GM18868 (cell line): ENCODE results near the gene BPIFB2.

Experiments
- ATAC-seq: cut with Tn5 transposase; IDR thresholded peaks from one replicate; pipeline ENCODE4 v1.9.1; 2021; ENCODE audit warnings: mild to moderate bottlenecking, moderate library complexity; ENCODE audit not compliant: unreplicated experiment

The BPIFB2 gene

DNA sequence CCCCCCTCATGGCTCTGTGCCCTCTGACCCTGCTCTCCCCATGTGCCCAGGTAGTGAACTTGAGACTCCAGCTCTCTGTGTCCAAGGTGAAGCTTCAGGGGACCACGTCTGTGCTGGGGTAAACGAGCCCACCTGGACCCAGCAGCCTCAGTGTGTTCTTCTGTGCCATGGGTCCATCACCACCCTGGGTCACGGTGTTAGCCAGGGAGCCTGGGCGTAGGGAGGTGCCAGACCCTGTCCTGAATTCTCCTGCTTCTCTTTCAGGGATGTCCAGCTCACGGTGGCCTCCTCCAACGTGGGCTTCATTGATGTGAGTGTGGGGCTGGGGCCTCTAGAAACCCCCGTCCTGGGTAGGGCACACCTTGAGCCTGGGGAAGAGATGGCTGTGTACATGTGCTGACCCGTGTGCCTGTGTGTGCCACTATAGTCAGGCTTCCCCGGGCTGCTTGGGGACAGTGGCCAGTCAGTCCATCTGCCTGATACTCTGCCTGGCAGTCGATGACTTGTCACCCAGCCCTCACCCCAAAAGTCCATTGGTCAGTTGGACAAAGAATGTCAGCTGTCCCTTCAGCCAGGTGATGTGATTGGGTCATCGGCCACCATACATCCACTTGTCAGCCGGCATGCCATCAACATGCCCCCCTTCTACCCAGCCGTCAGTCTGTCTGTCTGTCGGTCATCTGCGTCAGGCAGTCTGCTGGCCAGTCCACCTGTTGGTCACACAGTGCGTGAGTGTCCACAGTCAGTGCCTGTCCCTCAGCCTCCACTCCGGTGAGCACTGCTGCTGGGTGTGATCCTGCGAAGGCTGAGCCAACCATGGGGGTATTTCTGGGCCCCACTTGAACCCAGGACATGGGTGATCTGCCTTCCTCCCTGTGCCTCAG, 13.0 kb downstream of the BPIFB2 start:
- ATAC-seq, result no peak

DNA sequence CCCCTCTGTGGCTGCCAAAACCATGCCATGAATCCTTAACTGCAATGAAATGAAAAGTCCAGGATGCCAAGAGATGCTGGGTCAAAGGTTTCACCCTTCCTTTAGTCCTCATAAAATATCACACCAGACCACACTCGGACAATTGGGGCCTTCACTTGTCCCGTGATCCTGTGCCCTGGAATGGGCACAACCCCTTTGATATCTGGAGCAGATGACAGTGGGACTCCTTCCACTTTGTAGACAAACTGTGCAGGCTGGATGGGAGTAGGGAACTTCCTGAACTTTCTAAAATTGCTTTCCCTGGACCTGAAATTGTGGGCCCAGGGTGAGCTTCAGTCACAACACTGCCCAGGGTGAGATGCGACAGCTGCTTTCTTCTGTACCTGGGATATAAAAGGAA, 14.4 kb downstream of the BPIFB2 start:
- ATAC-seq, result no peak

DNA sequence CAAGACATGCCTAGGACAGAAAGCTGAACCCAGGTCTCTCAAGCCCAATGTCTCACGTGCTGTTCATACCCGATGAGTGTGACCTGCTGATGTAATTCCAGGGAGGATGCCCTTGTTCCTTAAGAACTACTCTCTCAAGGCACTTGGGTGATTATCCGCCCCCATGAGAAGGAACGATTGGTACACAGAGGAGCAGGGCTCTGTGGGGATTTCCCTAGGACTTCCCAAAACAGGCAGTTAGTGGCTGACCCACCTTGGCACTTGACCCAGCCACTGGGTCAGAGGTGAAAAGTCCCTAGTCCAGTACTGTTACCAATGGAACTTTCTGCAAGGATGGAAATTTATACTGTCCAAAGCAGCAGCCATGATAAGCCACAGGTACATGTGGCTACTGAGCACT, 14.8 kb downstream of the BPIFB2 start:
- no peak for ATAC-seq

DNA sequence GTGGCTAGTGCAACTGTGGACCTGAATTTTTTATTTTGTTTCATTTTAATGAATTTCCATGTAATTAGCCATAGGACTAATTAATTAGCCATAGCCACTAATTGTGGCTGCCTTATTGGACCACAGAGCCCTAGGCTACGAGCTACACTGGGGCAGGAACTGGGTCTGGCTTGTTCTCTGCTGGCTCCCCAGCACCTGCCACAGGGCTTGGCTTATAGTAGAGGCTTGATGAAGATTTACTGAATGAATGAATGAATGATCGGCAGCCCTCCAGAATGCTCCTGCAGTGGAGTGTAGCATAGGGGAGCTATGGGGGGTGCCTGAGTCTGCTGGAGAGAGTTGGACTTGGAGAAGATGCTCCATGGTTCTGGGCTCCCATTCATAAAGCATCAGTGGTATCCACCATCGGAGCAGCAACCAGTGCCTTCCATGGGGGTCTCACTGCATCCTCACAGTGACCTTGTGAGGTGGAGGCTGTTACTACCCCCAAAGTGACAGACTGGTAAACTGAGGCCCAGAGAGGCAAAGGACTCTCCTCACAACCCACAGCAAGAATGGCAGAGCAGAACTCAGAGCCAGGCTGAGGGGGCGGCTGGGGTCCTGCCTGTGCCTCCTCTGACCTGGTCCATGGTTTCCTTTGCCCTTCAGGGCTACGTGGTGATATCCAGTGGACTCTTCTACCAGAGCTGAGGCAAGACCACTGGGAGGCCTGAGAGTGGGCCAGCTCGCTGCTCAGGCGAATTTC, 15.4 kb downstream of the BPIFB2 start:
- ATAC-seq, result no peak

DNA sequence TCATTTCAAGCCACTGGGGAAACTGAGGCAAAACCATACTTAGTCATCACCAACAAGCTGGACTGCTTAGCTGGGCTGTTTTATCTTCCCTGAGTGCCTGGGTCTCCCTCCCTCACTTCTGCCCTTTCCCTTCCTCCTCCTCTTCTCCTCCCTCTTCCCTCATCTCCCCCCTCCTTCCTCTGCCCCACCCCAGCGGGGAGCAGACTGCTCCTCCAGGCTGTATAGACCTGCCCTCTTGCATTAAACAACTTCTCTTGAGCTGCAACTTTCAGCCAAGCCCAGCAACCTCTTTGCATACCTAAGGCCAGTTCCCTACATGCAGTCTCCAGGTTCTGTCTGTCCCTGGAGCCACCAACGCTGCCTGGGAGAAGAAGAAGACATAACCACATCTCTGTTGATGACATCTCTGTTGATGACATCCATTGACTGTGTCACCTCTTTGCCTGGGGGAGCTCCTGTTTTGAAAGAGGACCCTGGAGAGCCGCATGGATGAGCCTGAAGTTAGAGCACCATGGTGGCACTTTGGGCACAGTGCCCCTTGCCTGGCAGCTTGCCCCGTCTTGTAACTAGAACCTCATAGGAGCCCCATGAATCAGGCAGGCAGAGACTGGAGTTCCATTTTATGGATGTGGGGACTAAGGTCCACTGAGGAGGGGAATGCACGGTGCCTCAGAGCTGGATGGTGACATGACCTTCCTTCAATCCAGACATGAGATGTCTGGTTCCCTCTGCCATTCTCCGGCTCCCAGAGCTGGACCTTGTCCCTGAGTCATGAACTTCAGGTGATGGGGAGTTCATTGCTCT, 16.1 kb downstream of the BPIFB2 start:
- no peak for ATAC-seq

DNA sequence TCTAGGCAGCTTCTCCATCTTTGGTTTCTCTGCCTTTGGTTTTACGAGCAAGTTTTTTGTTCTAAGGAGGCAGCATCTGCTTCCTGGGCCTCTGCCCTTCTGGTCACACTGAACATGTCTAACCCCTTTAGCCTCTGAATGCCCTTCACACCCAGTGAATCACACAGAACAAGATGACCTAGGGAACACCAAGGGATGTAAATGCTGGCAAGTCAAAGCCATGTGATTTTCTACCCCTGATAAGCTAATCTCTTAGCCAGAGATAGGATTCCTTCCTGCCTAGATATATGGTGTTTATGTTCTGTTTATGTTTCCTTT, 16.7 kb downstream of the BPIFB2 start:
- no peak for ATAC-seq

DNA sequence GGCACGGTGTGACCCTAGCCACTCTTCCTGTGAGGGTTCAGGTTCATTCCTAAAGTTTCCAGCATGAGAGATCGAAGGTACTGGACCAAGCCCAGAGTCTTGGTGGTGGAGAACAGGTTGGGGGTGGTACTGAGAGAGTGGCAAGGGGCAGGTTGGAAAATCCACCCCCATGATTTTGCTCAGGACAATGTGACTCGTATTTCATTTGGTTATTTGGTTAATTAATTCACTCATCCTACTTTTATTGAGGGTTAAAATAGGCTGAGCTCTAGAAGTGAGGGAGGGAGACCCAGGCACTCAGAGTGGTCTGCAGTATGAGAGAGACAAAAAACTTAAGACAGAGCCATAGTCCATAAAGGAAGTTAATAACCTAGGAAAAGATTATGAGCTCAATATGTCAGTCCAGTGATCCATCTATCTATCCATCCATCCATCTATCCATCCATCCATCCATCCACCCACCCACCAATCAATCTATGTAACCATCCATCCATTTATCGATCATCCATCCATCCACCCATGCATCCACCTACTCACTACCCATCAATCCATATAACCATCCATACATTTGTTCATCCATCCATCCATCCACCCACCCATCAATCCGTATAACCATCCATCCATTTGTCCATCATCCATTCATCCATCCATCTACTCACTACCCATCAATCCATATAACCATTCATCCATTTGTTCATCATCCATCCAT, 17.3 kb downstream of the BPIFB2 start:
- no peak for ATAC-seq

DNA sequence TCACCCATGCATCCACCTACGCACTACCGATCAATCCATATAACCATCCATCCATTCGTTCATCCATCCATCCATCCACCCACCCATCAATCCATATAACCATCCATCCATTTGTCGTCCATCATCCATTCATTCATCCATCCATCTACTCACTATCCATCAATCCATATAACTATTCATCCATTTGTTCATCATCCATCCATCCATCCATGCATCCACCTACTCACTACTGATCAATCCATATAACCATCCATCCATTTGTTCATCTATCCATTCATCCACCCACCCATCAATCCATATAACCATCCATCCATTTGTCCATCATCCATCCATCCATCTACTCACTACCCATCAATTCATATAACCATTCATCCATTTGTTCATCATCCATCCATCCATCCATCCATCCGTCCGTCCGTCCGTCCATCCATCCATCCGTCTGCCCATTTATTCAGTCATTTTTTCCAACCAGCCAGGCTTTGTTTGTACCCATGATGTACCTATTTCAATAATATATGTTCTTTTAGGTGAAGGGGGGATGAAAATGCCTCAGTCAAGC, 17.9 kb downstream of the BPIFB2 start:
- no peak for ATAC-seq

DNA sequence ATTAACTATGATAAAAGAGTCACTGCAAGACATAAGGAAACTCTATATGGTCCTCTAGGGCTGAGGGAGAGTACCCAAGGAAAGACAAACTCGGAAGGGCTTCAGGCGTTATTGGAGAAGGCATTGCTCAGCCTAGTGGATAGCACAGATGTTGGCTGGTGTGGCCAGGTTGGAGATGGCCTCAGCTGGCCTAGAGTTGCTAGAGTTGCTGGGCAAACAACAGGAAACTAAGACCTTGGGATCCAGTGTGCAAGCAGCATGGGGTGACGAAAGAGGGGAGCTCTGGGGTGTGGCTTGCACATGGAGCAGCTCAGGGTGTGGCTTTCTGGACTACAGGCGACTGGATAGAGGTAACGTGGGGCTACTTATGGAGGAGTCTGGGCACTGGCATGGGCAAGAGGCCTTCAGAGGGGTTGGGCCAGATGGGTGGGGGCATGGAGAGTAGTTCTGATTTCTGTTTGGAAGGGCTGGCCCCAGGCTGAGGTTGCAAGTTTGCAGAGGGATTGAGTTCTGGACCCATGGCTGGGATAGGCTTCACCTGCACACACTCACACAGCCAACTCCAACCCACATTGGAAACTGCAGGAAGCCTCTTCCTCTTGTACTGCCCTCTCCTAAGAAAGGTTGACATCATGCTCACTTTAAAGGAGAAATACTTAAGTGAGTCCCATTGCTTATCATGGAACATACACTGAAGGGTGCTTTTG, 18.7 kb downstream of the BPIFB2 start:
- ATAC-seq, result no peak

DNA sequence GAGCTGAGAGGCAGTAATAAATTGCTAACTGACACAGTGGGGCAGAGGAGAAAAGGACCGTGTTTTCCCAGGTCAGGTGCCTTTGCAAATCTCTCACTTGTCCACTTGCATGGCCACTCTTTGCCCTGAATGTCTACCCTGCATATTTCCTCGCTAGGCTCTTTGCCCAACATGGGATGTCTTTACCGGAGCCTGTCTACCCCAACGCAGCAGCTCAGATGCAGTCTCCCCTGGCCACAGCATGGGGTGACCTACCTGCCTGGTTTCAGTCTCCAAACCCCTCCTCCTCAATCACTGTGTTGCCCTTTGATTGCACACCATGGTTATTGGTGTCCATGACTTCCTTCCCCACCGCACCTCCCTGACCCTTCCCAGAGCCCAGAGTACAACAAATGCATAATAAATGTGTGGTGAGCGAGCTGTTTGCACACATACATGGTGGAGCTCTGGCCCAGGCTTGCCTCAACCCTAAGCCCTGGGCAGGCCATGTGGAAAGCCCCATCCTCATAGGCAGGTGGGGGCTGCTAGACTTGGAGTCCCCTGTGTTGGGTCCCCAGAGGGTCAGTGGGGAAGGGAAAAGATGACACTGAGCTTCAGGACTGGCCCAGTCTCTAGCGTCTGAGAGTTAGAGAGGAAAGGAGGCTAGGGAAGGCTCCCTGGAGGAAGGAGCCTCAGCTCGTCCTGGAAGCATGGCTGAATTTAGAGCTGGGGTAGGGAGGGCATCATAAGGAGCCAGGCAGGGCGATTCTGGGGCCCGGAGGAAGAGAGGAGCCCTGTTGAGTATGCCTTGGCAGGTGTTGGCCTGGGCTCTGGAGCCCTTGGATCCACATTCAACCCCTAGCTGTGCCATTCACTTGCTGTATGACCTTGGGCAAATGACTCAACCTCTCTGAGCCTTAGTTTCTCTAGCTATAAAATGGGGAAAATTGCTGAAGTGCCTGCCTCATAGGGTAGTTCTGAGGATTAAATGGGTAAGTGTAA, 19.6 kb downstream of the BPIFB2 start:
- no peak for ATAC-seq

DNA sequence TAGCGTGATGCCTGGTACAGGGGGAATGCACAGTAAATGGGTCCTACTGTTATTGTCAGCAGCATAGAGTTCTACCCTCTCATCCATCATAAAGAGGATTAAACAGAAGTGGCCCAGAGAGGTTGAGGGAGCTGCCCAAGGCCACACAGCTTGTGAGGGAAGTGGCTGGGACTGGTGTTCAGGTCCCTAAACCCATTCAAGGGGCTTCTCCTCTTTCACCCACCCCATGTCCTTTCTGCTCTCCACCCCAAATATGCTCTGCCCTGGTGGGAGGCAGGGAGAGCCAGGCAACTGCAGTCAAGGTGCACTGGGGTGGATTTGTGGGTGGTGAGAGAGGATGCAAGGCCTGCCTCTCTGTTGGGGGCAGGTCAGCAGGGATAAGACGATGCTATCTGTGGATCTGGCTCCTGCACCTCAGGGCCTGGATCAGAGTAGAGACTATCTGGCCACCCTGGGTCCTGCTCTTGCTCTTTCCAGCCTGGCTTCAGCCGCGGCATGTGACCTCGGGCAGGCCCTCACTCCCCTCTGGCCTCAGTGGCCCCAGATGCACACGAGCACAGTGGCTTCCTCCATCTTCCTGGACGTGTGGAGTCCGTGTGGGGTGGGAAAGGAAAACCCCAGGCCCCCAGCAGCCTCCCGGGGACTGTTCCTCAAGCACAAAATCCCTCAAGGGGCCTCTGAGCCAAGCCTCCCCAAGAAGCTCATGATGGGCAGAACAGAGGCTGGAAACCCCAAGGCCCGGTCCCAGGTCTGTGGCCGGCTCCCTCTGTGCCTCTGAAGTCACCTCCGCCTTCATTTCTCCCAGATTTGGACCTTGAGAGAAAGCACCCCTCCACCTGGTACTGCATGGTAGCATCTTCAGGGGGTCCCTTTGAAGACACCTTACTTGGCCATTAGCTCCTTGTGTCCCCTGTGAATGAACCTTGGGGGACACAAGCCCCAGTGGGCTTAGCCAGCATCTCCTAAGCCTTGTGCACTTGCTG, 20.6 kb downstream of the BPIFB2 start:
- no peak for ATAC-seq

DNA sequence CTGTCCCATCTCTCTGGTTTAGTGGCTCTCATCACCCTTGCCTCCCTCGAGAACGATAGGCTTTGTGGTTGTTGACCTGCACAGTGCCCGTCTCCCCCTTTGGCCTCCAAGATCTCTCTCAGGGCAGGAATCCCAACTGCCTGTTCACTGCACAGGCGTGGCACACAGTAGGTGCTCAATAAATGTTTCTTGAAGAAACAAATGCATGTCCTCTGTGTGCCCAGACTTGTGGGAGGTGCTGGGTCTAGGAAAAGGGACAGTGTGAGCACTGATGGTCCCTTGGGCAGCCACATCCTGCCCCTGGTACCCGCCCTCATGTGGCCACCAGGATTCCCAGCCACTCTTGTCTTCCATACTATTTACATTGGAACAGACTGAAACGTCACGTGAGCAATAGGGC, 21.4 kb downstream of the BPIFB2 start:
- ATAC-seq, result no peak

DNA sequence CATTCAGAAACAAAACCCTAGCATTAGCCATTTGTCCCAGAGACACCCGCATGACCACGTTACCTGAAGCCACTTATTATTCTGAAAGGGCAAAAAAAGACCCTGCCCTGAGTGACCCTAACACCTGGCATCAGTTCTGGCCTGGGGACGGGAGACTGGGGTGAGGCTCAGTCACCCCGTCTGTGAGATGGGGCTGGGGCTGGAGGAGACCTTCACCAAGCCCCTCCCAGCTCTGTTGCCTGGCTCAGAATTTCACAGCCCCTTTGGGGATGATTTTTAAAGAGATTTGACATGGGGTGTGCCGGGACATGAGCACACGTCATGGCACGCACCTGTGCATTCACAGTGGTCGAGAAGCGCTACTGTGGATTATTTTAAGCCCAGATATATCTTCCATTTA, 22.6 kb downstream of the BPIFB2 start:
- ATAC-seq, result no peak

DNA sequence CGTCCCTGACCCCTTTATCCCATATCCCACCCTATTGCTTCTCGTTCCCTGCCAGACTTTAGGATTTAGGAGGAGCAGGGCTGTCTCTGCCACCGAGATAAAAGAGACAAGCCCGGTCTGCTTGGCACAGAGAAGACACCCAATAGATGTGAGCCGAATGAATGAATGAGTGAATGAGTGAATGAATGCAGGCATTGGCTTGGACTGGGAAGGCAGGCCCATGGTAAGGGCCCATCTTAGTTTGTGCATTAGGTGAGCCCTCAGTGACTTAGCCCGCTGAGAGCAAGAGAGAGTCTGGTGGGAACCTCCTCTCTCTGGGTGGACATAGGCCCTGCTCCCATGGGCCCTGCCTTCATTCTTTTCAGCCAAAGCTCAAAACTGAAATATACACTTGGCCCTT, 23.1 kb downstream of the BPIFB2 start:
- ATAC-seq, result no peak

DNA sequence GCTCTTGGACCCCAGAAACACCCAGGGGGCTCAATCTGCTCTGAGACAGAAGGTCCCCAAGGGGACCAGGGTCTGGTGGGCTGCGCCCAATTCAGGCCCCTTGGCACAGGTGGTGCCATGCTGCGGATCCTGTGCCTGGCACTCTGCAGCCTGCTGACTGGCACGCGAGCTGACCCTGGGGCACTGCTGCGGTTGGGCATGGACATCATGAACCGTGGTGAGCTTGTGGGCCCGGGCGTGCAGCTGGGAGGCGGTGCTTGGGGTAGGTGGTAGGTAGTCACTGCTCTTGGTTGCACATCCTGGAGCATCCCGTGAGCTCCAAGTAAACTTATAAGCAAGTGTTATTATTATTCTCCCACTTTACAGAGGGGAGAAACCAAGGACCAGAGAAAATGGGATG, 24.0 kb downstream of the BPIFB2 start, which contains the start of gene BPIFB6:
Gene BPIFB6, plus strand, starts transcription at position 118 of the 400 bp plus-strand sequence. Its CDS starts 0 bp downstream, at position 118.
- ATAC-seq, result no peak

DNA sequence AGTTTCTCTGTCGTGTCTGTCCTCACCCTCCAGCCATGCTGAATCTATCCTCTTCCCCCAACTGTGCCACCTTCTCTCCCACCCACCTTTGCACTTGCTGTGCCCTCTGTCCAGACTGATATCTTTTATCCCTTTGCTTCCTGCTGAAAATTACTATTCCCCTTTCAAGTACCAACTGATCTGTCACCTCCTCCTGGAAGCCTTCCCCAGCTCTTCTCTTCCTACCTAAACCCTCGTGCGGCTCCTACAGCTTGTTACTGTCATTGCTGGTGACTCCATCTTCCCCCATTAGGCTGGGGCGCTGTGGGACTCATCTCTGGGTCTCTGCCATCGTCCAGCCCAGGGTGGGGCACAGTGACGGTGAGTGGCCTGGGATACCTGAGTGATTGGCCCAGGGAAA, 25.1 kb downstream of the BPIFB2 start:
- no peak for ATAC-seq

DNA sequence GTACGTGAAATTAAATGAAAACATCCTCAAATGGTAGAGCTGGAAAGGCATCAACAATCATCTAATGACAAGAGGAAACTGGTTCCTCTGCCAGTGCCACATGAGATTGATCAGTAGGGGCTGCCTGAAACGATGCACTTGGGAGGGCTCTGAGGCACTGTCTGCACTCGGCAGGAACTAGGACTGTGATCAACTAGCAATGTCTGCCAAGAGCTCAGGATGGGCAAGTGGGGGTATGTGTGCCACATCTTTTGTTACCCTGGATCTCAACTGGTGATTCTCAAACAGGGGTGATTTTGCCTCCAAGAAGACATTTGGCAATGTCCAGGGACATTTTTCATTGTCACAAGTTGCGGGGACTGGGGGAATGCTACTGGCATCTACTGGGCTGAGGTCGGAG, 25.9 kb downstream of the BPIFB2 start:
- ATAC-seq, result no peak

DNA sequence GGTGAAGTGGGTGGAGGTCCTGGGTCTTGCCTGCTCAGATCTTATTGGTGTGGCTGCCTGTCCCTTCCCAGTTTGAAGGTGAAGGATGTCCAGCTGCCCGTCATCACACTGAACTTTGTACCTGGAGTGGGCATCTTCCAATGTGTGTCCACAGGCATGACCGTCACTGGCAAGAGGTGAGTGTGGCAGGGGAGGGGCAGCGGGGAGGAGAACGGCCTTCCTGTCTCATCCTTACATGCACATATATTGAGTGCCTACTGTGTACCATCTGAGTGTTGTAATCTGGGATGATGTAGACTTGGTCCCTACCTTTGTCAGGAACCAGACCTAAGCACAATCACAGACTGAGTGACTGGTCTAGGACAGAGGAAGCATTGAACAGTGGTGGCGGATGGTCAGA, 26.6 kb downstream of the BPIFB2 start:
- no peak for ATAC-seq
